ENCODE results near the gene FOXO1.

DNA sequence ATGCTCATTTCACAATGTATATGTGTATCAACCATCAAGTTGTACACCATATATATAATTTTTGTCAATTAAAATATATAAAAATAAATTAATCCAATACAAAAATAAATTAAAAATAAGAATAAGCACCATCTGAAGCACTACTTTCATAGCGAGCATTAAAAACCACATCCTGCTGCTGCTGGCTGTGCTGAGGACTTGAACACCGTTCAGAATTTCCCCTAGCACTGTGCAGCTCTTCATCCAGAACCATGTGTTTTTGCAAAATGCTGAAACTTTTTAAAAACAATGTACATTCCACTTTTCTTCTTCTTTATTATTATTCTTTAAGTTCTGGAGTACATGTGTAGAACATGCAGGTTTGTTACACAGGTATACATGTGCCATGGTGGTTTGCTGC, 40.0 kb upstream of the FOXO1 start:
- TF ChIP-seq POLR2A (IDR thresholded peaks at IDR 0.05; ENCODE audit: extremely low read depth, insufficient read length) (no peak), CTCF (IDR thresholded peaks at IDR 0.05; ENCODE audit: low read depth, low read length) (no peak)
